ENCODE data around the gene LRRC15.

- TF ChIP-seq FOXA1 (IDR thresholded peaks at IDR 0.05), result no peak
- no peak for TF ChIP-seq SP1 (IDR thresholded peaks at IDR 0.05)
- TF ChIP-seq SUZ12 (IDR thresholded peaks at IDR 0.05), result no peak
- no peak for TF ChIP-seq BHLHE40 (IDR thresholded peaks at IDR 0.05; ENCODE audit: borderline replicate concordance)
- no peak for TF ChIP-seq FOXM1 (IDR thresholded peaks at IDR 0.05; ENCODE audit: borderline replicate concordance)
- no peak for TF ChIP-seq CTBP1 (IDR thresholded peaks at IDR 0.05; ENCODE audit: borderline replicate concordance)
- no peak for TF ChIP-seq LEF1 (IDR thresholded peaks at IDR 0.05; ENCODE audit: borderline replicate concordance)
- TF ChIP-seq FOXK2 (IDR thresholded peaks at IDR 0.05), result no peak
- no peak for TF ChIP-seq ZNF384 (IDR thresholded peaks at IDR 0.05)
- no peak for TF ChIP-seq L3MBTL2 (conservative IDR thresholded peaks at IDR 0.05)
- TF ChIP-seq TARDBP (IDR thresholded peaks at IDR 0.05), result no peak
- no peak for TF ChIP-seq HDGF (IDR thresholded peaks at IDR 0.05; ENCODE audit: borderline replicate concordance)
- TF ChIP-seq NFRKB (IDR thresholded peaks at IDR 0.05), result no peak
- TF ChIP-seq ELF4 (IDR thresholded peaks at IDR 0.05), result no peak
These were observed 10.1 kb upstream of the LRRC15 start for GRCh38 chr3:194379651-194380050.

All from HEK293T (cell line).